Esophagus muscularis mucosa (tissue), 4 donors: ENCODE measurements around the gene FBXW11.

Experiments used
- EP300 ChIP-seq: sonication (generic); formaldehyde crosslinking; IDR thresholded peaks from one replicate; pipeline ENCODE4 v1.6.1; 2017; ENCODE audit warnings: antibody characterized with exemption
- POLR2A ChIP-seq: fragments of 450-650 bp; IDR thresholded peaks from one replicate; pipeline ENCODE4 v1.6.1; 2017; ENCODE audit warnings: antibody characterized with exemption, moderate library complexity, mild to moderate bottlenecking, low read depth
- POLR2AphosphoS5 ChIP-seq, 2 donors: sonication (generic); formaldehyde crosslinking; IDR thresholded peaks; one replicate each; pipeline ENCODE4 v1.6.1; 2017; ENCODE audit warnings: antibody characterized with exemption in 2 of 2
- TF ChIP-seq, protein P1 (sequence below), 3 experiments: fragments of 200-600 bp in 2 of 3; fragments of 450-650 bp in 1 of 3; sonication (generic) in 2 of 3; IDR thresholded peaks; one replicate each; pipeline ENCODE4 v1.5.1; 2017 to 2019; ENCODE audit warnings: antibody characterized with exemption in 3 of 3, mild to moderate bottlenecking in 2 of 3, moderate library complexity in 1 of 3

DNA sequence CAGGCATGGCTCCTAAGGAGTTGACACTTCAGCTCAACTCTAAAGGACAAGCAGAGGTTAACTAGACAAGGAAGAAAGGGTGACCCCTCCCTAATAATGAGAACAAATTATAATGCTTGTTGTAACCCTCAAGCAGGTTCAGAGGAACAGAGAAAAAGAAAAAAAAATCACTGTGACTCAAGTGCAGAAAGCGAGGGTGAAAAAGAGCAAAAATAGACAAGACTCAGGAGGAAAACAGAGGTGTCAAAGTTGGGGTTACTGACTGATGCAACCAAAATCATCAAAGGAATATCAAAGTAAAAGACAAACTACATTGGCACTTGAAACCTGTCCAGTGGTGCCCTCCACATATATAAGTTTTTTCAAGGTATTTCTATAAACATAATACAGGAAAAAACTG lies 28.4 kb downstream of the FBXW11 start:
- TF ChIP-seq, protein P1, sequence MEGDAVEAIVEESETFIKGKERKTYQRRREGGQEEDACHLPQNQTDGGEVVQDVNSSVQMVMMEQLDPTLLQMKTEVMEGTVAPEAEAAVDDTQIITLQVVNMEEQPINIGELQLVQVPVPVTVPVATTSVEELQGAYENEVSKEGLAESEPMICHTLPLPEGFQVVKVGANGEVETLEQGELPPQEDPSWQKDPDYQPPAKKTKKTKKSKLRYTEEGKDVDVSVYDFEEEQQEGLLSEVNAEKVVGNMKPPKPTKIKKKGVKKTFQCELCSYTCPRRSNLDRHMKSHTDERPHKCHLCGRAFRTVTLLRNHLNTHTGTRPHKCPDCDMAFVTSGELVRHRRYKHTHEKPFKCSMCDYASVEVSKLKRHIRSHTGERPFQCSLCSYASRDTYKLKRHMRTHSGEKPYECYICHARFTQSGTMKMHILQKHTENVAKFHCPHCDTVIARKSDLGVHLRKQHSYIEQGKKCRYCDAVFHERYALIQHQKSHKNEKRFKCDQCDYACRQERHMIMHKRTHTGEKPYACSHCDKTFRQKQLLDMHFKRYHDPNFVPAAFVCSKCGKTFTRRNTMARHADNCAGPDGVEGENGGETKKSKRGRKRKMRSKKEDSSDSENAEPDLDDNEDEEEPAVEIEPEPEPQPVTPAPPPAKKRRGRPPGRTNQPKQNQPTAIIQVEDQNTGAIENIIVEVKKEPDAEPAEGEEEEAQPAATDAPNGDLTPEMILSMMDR (IDR thresholded peaks at IDR 0.05), result no peak
- TF ChIP-seq POLR2A (no peak), EP300 (no peak), POLR2AphosphoS5 (IDR thresholded peaks at IDR 0.05) (no peak)
